Heart left ventricle (tissue), 13 donors: ENCODE measurements around the gene PGLYRP1.

Source experiments
- POLR2A ChIP-seq, 2 donors: fragments of 450-650 bp; IDR thresholded peaks; one replicate each; pipeline ENCODE4 v1.6.1; 2017; ENCODE audit warnings: antibody characterized with exemption in 2 of 2, mild to moderate bottlenecking in 2 of 2, moderate library complexity in 2 of 2
- TF ChIP-seq, protein P1 (sequence below), 12 donors: fragments of 200-600 bp; sonication (generic) in 4 of 12; IDR thresholded peaks; one replicate each; pipeline versions ENCODE4 v1.5.0 to v1.8.0; 2018 to 2022; ENCODE audit warnings: antibody characterized with exemption in 12 of 12, mild to moderate bottlenecking in 5 of 12
- donor health status: ischemic (EF 13 %, LVEDD 7.1; RV severe dilation, severe dysfunction).
- donor health status: DM: no; HTN: yes; CAD: no.
- donor health status: DM: no; HTN: no; CAD: no.
- donor health status: ischemic (EF 25% LVEDD 6.9; RV normal size, moderate dysfunction).
- donor health status: ischemic (EF 25% LVEDD 5.7; RV mildly dilated, moderate dysfunction).
- donor health status: ischemic (EF 35%, LVEDD 5.7; RV mildly dilated, moderate dysfunction).
- donor health status: nonischemic (EF 11% LVEDD 7.7; RV severe dilation, severe dysfunction).
- donor health status: DM: yes; HTN: yes; CAD: no.
- donor health status: PGD.
- donor health status: ischemic (EF 29% LVEDD 5.4; RV normal size, mild dysfunction).
- donor health status: nonischemic (EF 23%, LVEDD 6.1; RV moderate dilation, normal function).

DNA sequence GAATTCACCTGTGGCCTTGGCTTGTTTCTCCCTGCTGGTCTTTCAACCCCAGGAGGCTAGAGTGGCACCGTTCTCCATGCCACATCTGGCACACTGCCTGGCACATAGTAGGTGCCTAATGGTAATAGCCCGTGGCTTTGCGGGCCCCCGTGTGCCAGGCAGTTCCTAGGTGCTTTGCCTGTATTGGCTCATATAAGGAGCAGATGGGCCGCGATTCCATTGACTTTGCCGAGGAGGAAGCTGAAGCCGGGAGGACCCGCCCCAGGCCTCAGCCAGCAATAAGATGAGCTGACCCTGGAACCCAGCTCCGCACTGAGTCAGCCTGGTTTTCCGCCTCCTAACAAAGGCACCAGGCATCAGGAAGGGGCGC, 807 bp downstream of the PGLYRP1 start:
- TF ChIP-seq, protein P1, sequence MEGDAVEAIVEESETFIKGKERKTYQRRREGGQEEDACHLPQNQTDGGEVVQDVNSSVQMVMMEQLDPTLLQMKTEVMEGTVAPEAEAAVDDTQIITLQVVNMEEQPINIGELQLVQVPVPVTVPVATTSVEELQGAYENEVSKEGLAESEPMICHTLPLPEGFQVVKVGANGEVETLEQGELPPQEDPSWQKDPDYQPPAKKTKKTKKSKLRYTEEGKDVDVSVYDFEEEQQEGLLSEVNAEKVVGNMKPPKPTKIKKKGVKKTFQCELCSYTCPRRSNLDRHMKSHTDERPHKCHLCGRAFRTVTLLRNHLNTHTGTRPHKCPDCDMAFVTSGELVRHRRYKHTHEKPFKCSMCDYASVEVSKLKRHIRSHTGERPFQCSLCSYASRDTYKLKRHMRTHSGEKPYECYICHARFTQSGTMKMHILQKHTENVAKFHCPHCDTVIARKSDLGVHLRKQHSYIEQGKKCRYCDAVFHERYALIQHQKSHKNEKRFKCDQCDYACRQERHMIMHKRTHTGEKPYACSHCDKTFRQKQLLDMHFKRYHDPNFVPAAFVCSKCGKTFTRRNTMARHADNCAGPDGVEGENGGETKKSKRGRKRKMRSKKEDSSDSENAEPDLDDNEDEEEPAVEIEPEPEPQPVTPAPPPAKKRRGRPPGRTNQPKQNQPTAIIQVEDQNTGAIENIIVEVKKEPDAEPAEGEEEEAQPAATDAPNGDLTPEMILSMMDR (IDR thresholded peaks at IDR 0.05): no peak
- TF ChIP-seq POLR2A (IDR thresholded peaks at IDR 0.05): no peak
